H1 (cell line): ENCODE data around the gene CYRIA. TPM values are rescaled to one million over a fixed set of nuclear protein-coding genes. Genes with fewer than 3 reads are reported as not detected.

Experiments
- CTCF ChIA-PET: fragments of 300-600 bp; sonication (Branson Sonifier 250); formaldehyde crosslinking; loops from one replicate; lab custom pipeline; 2021; ENCODE audit not compliant: partially characterized antibody; lab: Charles Lee
- POLR2A ChIA-PET: fragments of 300-600 bp; sonication (Branson Sonifier 250); formaldehyde crosslinking; loops from one replicate; lab custom pipeline; 2021; ENCODE audit warnings: inconsistent platforms; ENCODE audit not compliant: partially characterized antibody; lab: Charles Lee
- DNase-seq, 2 experiments: peaks; one replicate each; pipeline versions ENCODE4 v3.0.0 to v3.0.0-alpha.2; 2010 to 2022; ENCODE audit warnings: low spot score in 2 of 2, low read depth in 1 of 2, mixed read lengths in 1 of 2
- FAIRE-seq: peaks from 2 replicates; lab custom pipeline; 2011; peaks lifted over from hg19 to GRCh38; lab: Jason Lieb, UNC
- H2AFZ ChIP-seq: 2 replicates; pipeline ENCODE4 v1.8.1; 2012; ENCODE audit warnings: low read length, inconsistent platforms
- H2AK5ac ChIP-seq: 2 replicates; pipeline ENCODE4 v1.6.1; 2013; ENCODE audit warnings: low read depth, low read length
- H2BK120ac ChIP-seq: replicated peaks from 2 replicates; pipeline ENCODE3; 2013; ENCODE audit warnings: low read depth, low read length, inconsistent platforms
- H2BK12ac ChIP-seq: 2 replicates; pipeline ENCODE4 v1.6.1; 2013; ENCODE audit warnings: low read depth, low read length
- H2BK15ac ChIP-seq: 2 replicates; pipeline ENCODE4 v1.6.1; 2013; ENCODE audit warnings: low read length
- H2BK20ac ChIP-seq: 2 replicates; pipeline ENCODE4 v1.6.1; 2013; ENCODE audit warnings: low read length
- H2BK5ac ChIP-seq: 2 replicates; pipeline ENCODE4 v1.6.1; 2013; ENCODE audit warnings: low read depth, low read length
- H3K14ac ChIP-seq: 2 replicates; pipeline ENCODE4 v1.6.1; 2013; ENCODE audit warnings: inconsistent platforms; ENCODE audit not compliant: insufficient read length
- H3K18ac ChIP-seq: 2 replicates; pipeline ENCODE4 v1.6.1; 2013; ENCODE audit warnings: low read length; ENCODE audit errors: extremely low read depth
- H3K23ac ChIP-seq: 2 replicates; pipeline ENCODE4 v1.6.1; 2013; ENCODE audit warnings: inconsistent platforms; ENCODE audit not compliant: insufficient read length
- H3K23me2 ChIP-seq: 2 replicates; pipeline ENCODE4 v1.6.1; 2013; ENCODE audit warnings: low read depth, low read length
- H3K27ac ChIP-seq: 2 replicates; pipeline ENCODE4 v1.6.1; 2011; ENCODE audit warnings: low read depth, low read length, inconsistent platforms
- H3K27me3 ChIP-seq, 4 experiments: replicated peaks in 1 of 4; 1 replicate in 1 of 4; 2 replicates in 3 of 4; pipeline versions ENCODE4 v1.6.1 to v1.8.1; 2011 to 2013; ENCODE audit warnings: low read length in 3 of 4, mild to moderate bottlenecking in 3 of 4, inconsistent platforms in 2 of 4, mixed read lengths in 2 of 4, moderate library complexity in 1 of 4; ENCODE audit not compliant: control insufficient read depth in 3 of 4, insufficient read depth in 3 of 4; ENCODE audit errors: extremely low read depth in 1 of 4
- H3K36me3 ChIP-seq, 4 experiments: 2 replicates each; pipeline versions ENCODE4 v1.6.1 to v1.8.1; 2011 to 2013; ENCODE audit warnings: mild to moderate bottlenecking in 4 of 4, low read length in 3 of 4, moderate library complexity in 2 of 4, control low read depth in 1 of 4, inconsistent platforms in 1 of 4; ENCODE audit not compliant: insufficient read depth in 4 of 4, control insufficient read depth in 2 of 4
- H3K4ac ChIP-seq: replicated peaks from 2 replicates; pipeline ENCODE3; 2013; ENCODE audit warnings: low read length, low read depth, mixed read lengths, inconsistent platforms; ENCODE audit not compliant: insufficient read length
- H3K4me1 ChIP-seq, 4 experiments: replicated peaks in 1 of 4; 1 replicate in 1 of 4; 2 replicates in 3 of 4; pipeline versions ENCODE4 v1.6.1 to v1.8.1; 2011 to 2013; ENCODE audit warnings: low read length in 3 of 4, inconsistent platforms in 2 of 4, mixed read lengths in 1 of 4; ENCODE audit not compliant: insufficient read depth in 4 of 4, control insufficient read depth in 3 of 4
- H3K4me2 ChIP-seq, 2 experiments: 2 replicates each; pipeline versions ENCODE4 v1.6.1 to v1.8.1; 2011 to 2013; ENCODE audit warnings: low read depth in 2 of 2, low read length in 2 of 2, control low read depth in 1 of 2, inconsistent platforms in 1 of 2, mild to moderate bottlenecking in 1 of 2; ENCODE audit not compliant: insufficient read depth in 1 of 2
- H3K4me3 ChIP-seq, 4 experiments: fragments of 200-600, 300-600 bp in 1 of 4; sonication (generic), shearing (Covaris generic), sonication (Bioruptor Twin) in 1 of 4; 2 replicates each; pipeline versions ENCODE4 v1.5.1 to v1.8.1; 2011 to 2016; ENCODE audit warnings: low read length in 4 of 4, low read depth in 3 of 4, control low read depth in 2 of 4, inconsistent platforms in 2 of 4, mild to moderate bottlenecking in 2 of 4, mixed read lengths in 1 of 4, moderate library complexity in 1 of 4; ENCODE audit not compliant: insufficient read depth in 2 of 4; ENCODE audit errors: extremely low read depth in 1 of 4
- H3K56ac ChIP-seq: replicated peaks from 2 replicates; pipeline ENCODE3; 2013; ENCODE audit warnings: low read depth, mild to moderate bottlenecking, mixed read lengths, low read length, inconsistent platforms; ENCODE audit not compliant: insufficient read length
- H3K79me1 ChIP-seq: 2 replicates; pipeline ENCODE4 v1.6.1; 2013; ENCODE audit warnings: low read depth, low read length, control low read depth
- H3K79me2 ChIP-seq, 2 experiments: 2 replicates each; pipeline versions ENCODE4 v1.6.1 to v1.8.1; 2012 to 2013; ENCODE audit warnings: low read length in 2 of 2, mild to moderate bottlenecking in 2 of 2, inconsistent platforms in 1 of 2; ENCODE audit not compliant: insufficient read depth in 2 of 2, control insufficient read depth in 1 of 2
- H3K9ac ChIP-seq, 4 experiments: replicated peaks in 1 of 4; 1 replicate in 1 of 4; 2 replicates in 3 of 4; pipeline versions ENCODE4 v1.6.1 to v1.8.1; 2011 to 2013; ENCODE audit warnings: low read depth in 3 of 4, low read length in 3 of 4, control low read depth in 2 of 4, mild to moderate bottlenecking in 2 of 4, moderate library complexity in 2 of 4, inconsistent platforms in 1 of 4; ENCODE audit errors: extremely low read depth in 1 of 4
- H3K9me3 ChIP-seq, 2 experiments: 2 replicates each; pipeline versions ENCODE4 v1.6.1 to v1.8.1; 2012 to 2013; ENCODE audit warnings: mild to moderate bottlenecking in 2 of 2, moderate library complexity in 2 of 2, control low read depth in 1 of 2, inconsistent platforms in 1 of 2, low read depth in 1 of 2, low read length in 1 of 2, mixed read lengths in 1 of 2; ENCODE audit not compliant: insufficient read depth in 2 of 2
- H4K20me1 ChIP-seq, 2 experiments: replicated peaks in 1 of 2; 2 replicates each; pipeline versions ENCODE3 to v1.8.1; 2011 to 2013; ENCODE audit warnings: inconsistent platforms in 2 of 2, low read length in 2 of 2, mild to moderate bottlenecking in 1 of 2; ENCODE audit not compliant: insufficient read depth in 2 of 2, control insufficient read depth in 1 of 2
- H4K5ac ChIP-seq: 2 replicates; pipeline ENCODE4 v1.6.1; 2013; ENCODE audit warnings: low read length, low read depth, mixed read lengths, inconsistent platforms; ENCODE audit not compliant: insufficient read length
- H4K8ac ChIP-seq: 2 replicates; pipeline ENCODE4 v1.8.0; 2013; ENCODE audit warnings: mild to moderate bottlenecking, moderate library complexity, low read length, inconsistent platforms; ENCODE audit not compliant: insufficient read depth; ENCODE audit errors: extremely low read depth
- H4K91ac ChIP-seq: replicated peaks from 2 replicates; pipeline ENCODE3; 2013; ENCODE audit warnings: low read length, mixed read lengths, inconsistent platforms; ENCODE audit not compliant: insufficient read length
- ATF3 ChIP-seq: IDR thresholded peaks from 2 replicates; pipeline ENCODE4 v1.6.1; 2011; ENCODE audit warnings: low read depth, mild to moderate bottlenecking, low read length; ENCODE audit not compliant: insufficient read depth
- EZH2 ChIP-seq: fragments of 200-600 bp; sonication (generic); IDR thresholded peaks from 2 replicates; pipeline ENCODE4 v1.7.1; 2012; ENCODE audit warnings: low read depth, mild to moderate bottlenecking, moderate library complexity, low read length, inconsistent platforms; ENCODE audit not compliant: severe bottlenecking
- GABPA ChIP-seq: IDR thresholded peaks from 2 replicates; pipeline ENCODE4 v1.6.1; 2011; ENCODE audit warnings: mild to moderate bottlenecking, low read length, moderate library complexity, borderline replicate concordance; ENCODE audit not compliant: insufficient read depth
- GTF2F1 ChIP-seq: IDR thresholded peaks from 2 replicates; pipeline ENCODE4 v1.6.1; 2012; ENCODE audit warnings: low read depth, low read length, improper control_type of control experiment, borderline replicate concordance
- TCF12 ChIP-seq: IDR thresholded peaks from 2 replicates; pipeline ENCODE4 v1.6.1; 2011; ENCODE audit warnings: low read depth, mild to moderate bottlenecking, low read length
- WGBS, 2 experiments: shearing (Covaris generic) in 1 of 2; methylation state at CpG; one replicate each; pipeline versions ENCODE4 v1.1.6 to v1.1.7; 2013 to 2015; ENCODE audit warnings: low lambda C conversion rate in 2 of 2, mixed read lengths in 2 of 2, inconsistent platforms in 1 of 2, low coverage in 1 of 2, missing lambda C conversion rate in 1 of 2; ENCODE audit not compliant: insufficient replicate concordance in 2 of 2, insufficient coverage in 1 of 2, insufficient read length in 1 of 2; ENCODE audit errors: extremely low coverage in 1 of 2, missing lambda C conversion rate in 1 of 2; 5-methylcytosine and 5-hydroxymethylcytosine counted together
- polyA plus RNA-seq, 7 experiments: library from polyadenylated mRNA; depleted of rRNA in 3 of 7; stranded (reverse) in 5 of 7; unstranded in 2 of 7; fragments of >200 nt in 5 of 7; fragments of 200-250 nt in 2 of 7; gene quantifications; 1 replicate in 5 of 7; 2 replicates in 1 of 7; 4 replicates in 1 of 7; pipeline versions ENCODE4 v1.2.1 to v1.2.3, GENCODE V29; 2011 to 2013; ENCODE audit warnings: missing spikeins in 2 of 7, mixed read lengths in 2 of 7
- total RNA-seq: library from RNA; stranded (reverse); fragmentation: NEBNext Ultra II Directional; extraction: Animal tissue kit (Norgen Biotek cat#: 25700); gene quantifications from 2 replicates; pipeline ENCODE4 v1.2.1, GENCODE V29; 2021

The CYRIA gene
- total and polyA plus RNA-seq, 2 of the 8 experiments (the other 6 are each of a cell fraction or from before 2014, with no cell fraction given) = 1.5 to 9.8 TPM

- H3K23ac ChIP-seq = no peak overlapping the region
- no peak overlapping the region for H3K18ac ChIP-seq
Observed at GRCh38 chr2:16713011-16713423, 47.4 kb upstream of the CYRIA start.

More at GRCh38 chr2:16713011-16713423, 47.4 kb upstream of the CYRIA start:
- no peak overlapping the region for H2BK5ac ChIP-seq
- no peak overlapping the region for H2AFZ ChIP-seq
- H3K36me3 ChIP-seq = no peaks in the 10 kb centered on the region
- no peaks in the 10 kb centered on the region; a peak in 1 of 7 replicates for H3K4me1 ChIP-seq
- H3K14ac ChIP-seq = no peak overlapping the region
- FAIRE-seq (no peak), DNase-seq (no peak)
- no peak overlapping the region for H4K5ac ChIP-seq
- no peaks in the 10 kb centered on the region for H3K79me2 ChIP-seq
- no peak overlapping the region for H4K8ac ChIP-seq
- WGBS, 2 experiments = 89% methylated on average over 5 of the region's 5 CpGs; no CpG with 5 or more reads in 1 of the 2 experiments
- H3K27me3 ChIP-seq = no peaks in the 10 kb centered on the region
- H3K4me3 ChIP-seq = no peak overlapping the region
- POLR2A ChIA-PET = no interaction called here
- H2BK20ac ChIP-seq = no peak overlapping the region
- no peak overlapping the region for H3K9ac ChIP-seq
- no peak overlapping the region for H2BK15ac ChIP-seq
- no peak overlapping the region for H3K4ac ChIP-seq
- no peak overlapping the region for H2BK12ac ChIP-seq
- no peak overlapping the region for H3K27ac ChIP-seq
- no peak for TF ChIP-seq TCF12
- no peak for TF ChIP-seq GTF2F1
- TF ChIP-seq EZH2 = no peak
- no peak for TF ChIP-seq GABPA
- no peak for TF ChIP-seq ATF3
- TF ChIP-seq, all 59 proteins: peak for 0
- Histone ChIP-seq H4K20me1 (no peaks in the 10 kb centered on the region), H3K56ac (no peak overlapping the region), H2AK5ac (no peak overlapping the region), H3K23me2 (no peaks in the 10 kb centered on the region), H2BK120ac (no peak overlapping the region), H3K9me3 (no peaks in the 10 kb centered on the region), H3K4me2 (no peak overlapping the region), H3K79me1 (no peaks in the 10 kb centered on the region), H4K91ac (no peak overlapping the region)
- CTCF ChIA-PET = interaction anchor here (0.7 to 2.0 kb wide), 5 partner anchors 8 to 97 kb away, joined by 3 to 8 read pairs (median 4); no protein-coding TSS in a partner anchor
